B cell (primary cell): ENCODE results near the gene APOC3. TPM values are rescaled to one million over a fixed set of nuclear protein-coding genes. Genes with fewer than 3 reads are reported as not detected.

Source experiments
- ATAC-seq: fragments of 200-7000 bp; cut with Tn5 transposase; one replicate; pipeline ENCODE4 v1.10.0; 2021; ENCODE audit warnings: low read depth, mild to moderate bottlenecking, moderate number of reproducible peaks, moderate library complexity
- CTCF ChIA-PET: fragments of 350-600 bp; sonication (Branson Sonifier 250); formaldehyde crosslinking; loops from one replicate; lab custom pipeline; 2021; ENCODE audit warnings: antibody characterized with exemption, inconsistent platforms; lab: Charles Lee
- POLR2A ChIA-PET: fragments of 350-600 bp; sonication (Branson Sonifier 250); formaldehyde crosslinking; loops from one replicate; lab custom pipeline; 2021; ENCODE audit warnings: antibody characterized with exemption; lab: Charles Lee
- DNase-seq: peaks from one replicate; pipeline ENCODE4 v3.0.0; 2013
- H2AFZ ChIP-seq: 2 replicates; pipeline ENCODE4 v1.6.1; 2012; ENCODE audit warnings: mild to moderate bottlenecking, low read depth, low read length; ENCODE audit not compliant: insufficient read depth, poor library complexity, severe bottlenecking
- H3K27ac ChIP-seq, 2 donors: 1 replicate in 1 of 2; 2 replicates in 1 of 2; pipeline ENCODE4 v1.5.1; 2012 to 2013; ENCODE audit warnings: low read length in 2 of 2, mild to moderate bottlenecking in 2 of 2, moderate library complexity in 1 of 2
- H3K27me3 ChIP-seq, 4 experiments: fragments of 200-600 bp in 1 of 4; sonication (generic) in 1 of 4; replicated peaks in 1 of 4; 1 replicate in 2 of 4; 2 replicates in 2 of 4; pipeline versions ENCODE4 v1.6.1 to v1.7.0; 2013 to 2016; ENCODE audit warnings: low read length in 3 of 4, mild to moderate bottlenecking in 2 of 4, mixed read lengths in 1 of 4, moderate library complexity in 1 of 4; ENCODE audit not compliant: insufficient read depth in 4 of 4, control insufficient read depth in 3 of 4; ENCODE audit errors: control extremely low read depth in 1 of 4
- H3K36me3 ChIP-seq, 2 experiments: replicated peaks in 1 of 2; 1 replicate in 1 of 2; 2 replicates in 1 of 2; pipeline versions ENCODE4 v1.6.1 to v1.7.1; 2013; ENCODE audit warnings: low read length in 1 of 2; ENCODE audit not compliant: insufficient read depth in 2 of 2, control insufficient read depth in 1 of 2; ENCODE audit errors: control extremely low read depth in 1 of 2, extremely low read depth in 1 of 2
- H3K4me1 ChIP-seq, 2 donors: fragments of 200-600 bp in 1 of 2; sonication (generic) in 1 of 2; 1 replicate in 1 of 2; 2 replicates in 1 of 2; pipeline versions ENCODE4 v1.5.1 to v1.6.1; 2013 to 2017; ENCODE audit warnings: low read length in 2 of 2; ENCODE audit not compliant: control insufficient read depth in 2 of 2, insufficient read depth in 2 of 2
- H3K4me2 ChIP-seq: replicated peaks from 2 replicates; pipeline ENCODE3; 2012; ENCODE audit warnings: mild to moderate bottlenecking, low read depth, low read length; ENCODE audit not compliant: poor library complexity, severe bottlenecking
- H3K4me3 ChIP-seq, 5 experiments: fragments of 200-600 bp in 1 of 5; sonication (generic) in 1 of 5; 1 replicate in 3 of 5; 2 replicates in 2 of 5; pipeline versions ENCODE4 v1.5.1 to v1.7.0; 2011 to 2016; ENCODE audit warnings: low read length in 4 of 5, mild to moderate bottlenecking in 4 of 5, low read depth in 2 of 5, control low read depth in 1 of 5, moderate library complexity in 1 of 5; ENCODE audit not compliant: insufficient read depth in 1 of 5; ENCODE audit errors: control extremely low read depth in 1 of 5, extremely low read depth in 1 of 5
- H3K79me2 ChIP-seq: fragments of 200-600 bp; sonication (generic); one replicate; pipeline ENCODE4 v1.6.0; 2016; ENCODE audit warnings: low read length; ENCODE audit not compliant: control insufficient read depth, insufficient read depth
- H3K9ac ChIP-seq: fragments of 200-600 bp; sonication (generic); 2 replicates; pipeline ENCODE4 v1.6.1; 2017; ENCODE audit warnings: mild to moderate bottlenecking, low read length, moderate library complexity
- H3K9me3 ChIP-seq, 3 donors: one replicate each; pipeline versions ENCODE4 v1.6.1 to v1.7.1; 2013; ENCODE audit warnings: low read length in 2 of 3; ENCODE audit not compliant: control insufficient read depth in 2 of 3, insufficient read depth in 1 of 3; ENCODE audit errors: control extremely low read depth in 1 of 3
- H4K20me1 ChIP-seq: 2 replicates; pipeline ENCODE4 v1.6.0; 2012; ENCODE audit warnings: mild to moderate bottlenecking, low read length; ENCODE audit not compliant: insufficient read depth, control insufficient read depth, poor library complexity, severe bottlenecking
- H3K27ac Mint-ChIP-seq: one replicate; pipeline ENCODE4 v1.8.0; 2021; ENCODE audit warnings: mixed read lengths
- H3K27me3 Mint-ChIP-seq: one replicate; pipeline ENCODE4 v1.8.0; 2021; ENCODE audit warnings: mixed read lengths
- H3K4me1 Mint-ChIP-seq: one replicate; pipeline ENCODE4 v1.8.0; 2021; ENCODE audit warnings: mixed read lengths
- H3K4me3 Mint-ChIP-seq: one replicate; pipeline ENCODE4 v1.8.0; 2021; ENCODE audit warnings: mixed read lengths
- H3K9me3 Mint-ChIP-seq: one replicate; pipeline ENCODE4 v1.8.0; 2022; ENCODE audit warnings: mixed read lengths; ENCODE audit not compliant: insufficient read depth
- EZH2 ChIP-seq: IDR thresholded peaks from 2 replicates; pipeline ENCODE4 v1.6.1; 2012; ENCODE audit warnings: borderline replicate concordance, low read depth, mild to moderate bottlenecking, moderate library complexity, low read length; ENCODE audit not compliant: insufficient read depth, poor library complexity, severe bottlenecking
- WGBS: methylation state at CpG from one replicate; pipeline ENCODE4 v1.1.5; 2013; ENCODE audit warnings: missing lambda C conversion rate; ENCODE audit not compliant: insufficient coverage; 5-methylcytosine and 5-hydroxymethylcytosine counted together
- intact Hi-C: fragments of 100-400 bp; cut with micrococcal nuclease; formaldehyde crosslinking; loops from one replicate; pipeline ENCODE4 v1.10.0; 2022
- polyA plus RNA-seq: library from polyadenylated mRNA; depleted of rRNA; stranded (reverse); fragments of >200 nt; gene quantifications from 2 replicates; pipeline ENCODE4 v1.2.3, GENCODE V29; 2012
- total RNA-seq, 2 donors: library from RNA; stranded (reverse); fragments of 120-200 nt in 1 of 2; gene quantifications; 1 replicate in 1 of 2; 2 replicates in 1 of 2; pipeline versions ENCODE4 v1.2.3 to v1.2.4, GENCODE V29; 2013 to 2022
- TF ChIP-seq, protein P1 (sequence below): fragments of 200-600 bp; IDR thresholded peaks from one replicate; pipeline ENCODE4 v1.8.0; 2022; ENCODE audit warnings: antibody characterized with exemption, mild to moderate bottlenecking

Gene APOC3
- total and polyA plus RNA-seq, 2 donors (not counting 1 experiment from before 2014, with no cell fraction given): not detected

DNA sequence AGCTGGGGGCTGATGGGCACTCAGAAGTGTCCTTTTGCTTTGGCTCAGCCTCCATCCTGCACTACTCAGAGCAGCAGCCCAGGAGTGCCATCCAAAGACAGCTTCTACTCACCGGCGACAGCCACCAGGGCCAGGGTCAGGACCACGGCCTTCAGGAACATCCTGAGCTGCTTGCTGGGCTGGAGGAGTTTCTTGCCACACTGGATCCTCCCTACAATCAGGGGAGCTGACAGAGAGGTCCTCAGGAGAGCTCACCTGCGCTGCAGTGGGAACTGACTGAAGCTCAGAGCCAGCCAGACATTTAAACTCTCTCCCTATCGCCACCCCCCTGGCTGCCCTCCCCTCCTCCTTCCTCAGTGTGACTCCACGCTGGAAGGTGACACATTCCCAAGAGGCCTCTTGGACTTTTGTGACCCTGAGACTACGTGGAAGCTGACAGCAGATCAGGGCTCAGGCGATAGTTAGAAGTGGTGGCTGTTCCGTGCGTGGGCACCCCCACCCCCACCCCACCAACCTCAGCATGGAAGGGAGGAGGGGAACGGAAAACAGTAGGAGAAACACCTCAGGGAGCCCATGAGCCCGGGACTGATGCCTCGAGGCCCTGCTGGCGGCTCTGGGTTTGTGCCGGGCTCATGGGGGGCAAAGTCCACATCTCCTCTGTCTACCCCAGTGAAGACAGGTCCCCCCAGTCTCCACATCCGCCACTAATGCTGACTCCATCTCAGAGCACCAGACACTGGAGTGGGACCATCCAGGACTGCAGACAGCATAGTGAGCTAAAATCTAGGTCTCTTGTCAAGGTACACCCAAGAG, 6.5 kb upstream of the APOC3 start, which contains the start of gene APOA4:
APOA4 (minus strand) TSS at position 274 of the 813 bp plus-strand sequence; CDS start at position 161, 113 bp downstream.
- Histone ChIP-seq H3K27me3 (peaks cover 0 to 2% (median 0%) of the 10 kb centered on the region in 4 experiments), H3K4me3 (no peak within 1 kb of the TSS), H3K4me1 (no peaks in the 10 kb centered on the region), H4K20me1 (no peaks in the 10 kb centered on the region), H3K9me3 (no peaks in the 10 kb centered on the region), H3K9ac (no peak within 1 kb of the TSS), H3K4me2 (no peak within 1 kb of the TSS), H2AFZ (no peak within 1 kb of the TSS), H3K36me3 (no peaks in the 10 kb centered on the region), H3K79me2 (no peaks in the 10 kb centered on the region), H3K27ac (no peak within 1 kb of the TSS)
- no peak for ATAC-seq
- no peaks in the 10 kb centered on the region for H3K27me3 Mint-ChIP-seq
- POLR2A ChIA-PET: no interaction called here
- TF ChIP-seq EZH2: no peak
- TF ChIP-seq, protein P1, sequence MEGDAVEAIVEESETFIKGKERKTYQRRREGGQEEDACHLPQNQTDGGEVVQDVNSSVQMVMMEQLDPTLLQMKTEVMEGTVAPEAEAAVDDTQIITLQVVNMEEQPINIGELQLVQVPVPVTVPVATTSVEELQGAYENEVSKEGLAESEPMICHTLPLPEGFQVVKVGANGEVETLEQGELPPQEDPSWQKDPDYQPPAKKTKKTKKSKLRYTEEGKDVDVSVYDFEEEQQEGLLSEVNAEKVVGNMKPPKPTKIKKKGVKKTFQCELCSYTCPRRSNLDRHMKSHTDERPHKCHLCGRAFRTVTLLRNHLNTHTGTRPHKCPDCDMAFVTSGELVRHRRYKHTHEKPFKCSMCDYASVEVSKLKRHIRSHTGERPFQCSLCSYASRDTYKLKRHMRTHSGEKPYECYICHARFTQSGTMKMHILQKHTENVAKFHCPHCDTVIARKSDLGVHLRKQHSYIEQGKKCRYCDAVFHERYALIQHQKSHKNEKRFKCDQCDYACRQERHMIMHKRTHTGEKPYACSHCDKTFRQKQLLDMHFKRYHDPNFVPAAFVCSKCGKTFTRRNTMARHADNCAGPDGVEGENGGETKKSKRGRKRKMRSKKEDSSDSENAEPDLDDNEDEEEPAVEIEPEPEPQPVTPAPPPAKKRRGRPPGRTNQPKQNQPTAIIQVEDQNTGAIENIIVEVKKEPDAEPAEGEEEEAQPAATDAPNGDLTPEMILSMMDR: no peak
- WGBS: 85% methylated on average over 13 of the region's 16 CpGs
- no peaks in the 10 kb centered on the region for H3K4me1 Mint-ChIP-seq
- intact Hi-C loops: no loop called here
- CTCF ChIA-PET: interaction anchor here (0.6 kb wide), 1 partner anchor 22 kb away, joined by 6 read pairs; no protein-coding TSS in a partner anchor
- no peak within 1 kb of the TSS for H3K4me3 Mint-ChIP-seq
- H3K27ac Mint-ChIP-seq: no peak within 1 kb of the TSS
- DNase-seq: no peak
- H3K9me3 Mint-ChIP-seq: no peaks in the 10 kb centered on the region

DNA sequence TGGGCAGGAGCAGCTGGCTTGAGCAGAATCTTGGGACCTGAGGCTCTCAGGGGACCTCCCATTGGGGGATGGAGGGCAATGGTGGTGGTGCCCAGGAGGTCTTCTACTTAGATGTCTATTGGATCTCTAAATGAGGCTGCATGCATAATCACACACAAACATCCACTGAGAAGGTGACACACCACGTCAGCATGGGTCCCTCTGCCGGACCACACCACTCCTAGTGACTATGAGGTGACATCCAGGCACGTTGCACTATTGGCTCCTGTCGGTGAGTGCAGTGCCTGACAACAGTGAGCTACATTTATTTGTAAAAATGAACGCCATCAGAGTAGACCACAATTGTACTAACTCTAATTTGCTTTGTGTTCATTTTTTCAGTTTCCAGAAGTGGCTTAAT, 4.3 kb upstream of the APOC3 start:
- DNase-seq (no peak), ATAC-seq (no peak)
- Mint-ChIP-seq H3K4me3 (no peak overlapping the region), H3K4me1 (no peaks in the 10 kb centered on the region), H3K9me3 (no peaks in the 10 kb centered on the region), H3K27me3 (no peaks in the 10 kb centered on the region), H3K27ac (no peak overlapping the region)
- POLR2A ChIA-PET: no interaction called here
- no peak overlapping the region for H3K4me3 ChIP-seq
- no peak overlapping the region for H3K27ac ChIP-seq
- H3K27me3 ChIP-seq: peaks cover 0 to 2% (median 0%) of the 10 kb centered on the region in 4 experiments
- 90% methylated on average over 3 of the region's 5 CpGs for WGBS
- no peak overlapping the region for H2AFZ ChIP-seq
- no peak for TF ChIP-seq EZH2
- TF ChIP-seq, protein P1: no peak
- no peaks in the 10 kb centered on the region for H4K20me1 ChIP-seq
- H3K36me3 ChIP-seq: no peaks in the 10 kb centered on the region
- intact Hi-C loops: no loop called here
- H3K4me1 ChIP-seq: no peaks in the 10 kb centered on the region
- H3K4me2 ChIP-seq: no peak overlapping the region
- no peaks in the 10 kb centered on the region for H3K79me2 ChIP-seq
- CTCF ChIA-PET: no interaction called here
- no peaks in the 10 kb centered on the region for H3K9me3 ChIP-seq
- H3K9ac ChIP-seq: no peak overlapping the region
